Measurements from ENCODE around the gene CDKN1C.

Gene CDKN1C

GRCh38 chr11:2923446-2924375, 38.1 kb upstream of the CDKN1C start:
- DNase-seq (ENCODE audit: low spot score) = no peak

GRCh38 chr11:2922655-2923054, 37.1 kb upstream of the CDKN1C start:
- no peak for DNase-seq (ENCODE audit: low spot score)

DNA sequence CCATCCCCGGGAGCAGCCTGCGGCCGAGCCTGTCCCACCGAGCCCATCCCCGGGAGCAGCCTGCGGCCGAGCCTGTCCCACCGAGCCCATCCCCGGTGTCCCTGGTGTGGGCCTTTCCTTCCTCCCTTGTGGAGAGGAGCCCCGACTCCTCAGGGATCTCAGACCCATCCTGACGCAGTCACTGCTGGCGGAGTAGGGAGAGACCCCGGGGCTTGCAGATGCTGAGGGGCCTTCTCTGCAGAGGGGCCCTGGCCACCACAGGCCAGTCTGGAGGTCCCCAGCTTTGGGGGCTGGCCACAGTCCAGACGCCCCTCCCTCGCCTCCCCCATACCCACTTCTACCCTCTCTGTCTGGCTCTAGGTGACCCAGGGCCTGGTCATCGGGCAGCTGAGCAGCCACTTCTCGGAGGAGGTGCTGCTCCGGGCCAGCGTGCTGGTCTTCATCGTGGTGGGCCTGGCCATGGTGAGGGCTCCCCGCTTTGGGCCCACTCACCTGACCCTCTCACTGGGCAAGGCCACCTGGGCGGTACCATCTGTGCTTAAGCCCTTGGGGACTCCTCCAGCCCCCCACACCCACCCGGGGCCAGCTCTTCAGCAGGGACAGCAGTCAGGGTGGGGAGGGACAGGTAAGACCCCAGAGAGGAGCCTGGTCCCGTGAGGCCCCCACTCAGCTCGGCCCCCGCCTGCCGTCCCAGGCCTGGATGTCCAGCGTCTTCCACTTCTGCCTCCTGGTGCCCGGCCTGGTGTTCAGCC, 36.3 kb upstream of the CDKN1C start:
- DNase-seq (ENCODE audit: low spot score) = no peak

DNA sequence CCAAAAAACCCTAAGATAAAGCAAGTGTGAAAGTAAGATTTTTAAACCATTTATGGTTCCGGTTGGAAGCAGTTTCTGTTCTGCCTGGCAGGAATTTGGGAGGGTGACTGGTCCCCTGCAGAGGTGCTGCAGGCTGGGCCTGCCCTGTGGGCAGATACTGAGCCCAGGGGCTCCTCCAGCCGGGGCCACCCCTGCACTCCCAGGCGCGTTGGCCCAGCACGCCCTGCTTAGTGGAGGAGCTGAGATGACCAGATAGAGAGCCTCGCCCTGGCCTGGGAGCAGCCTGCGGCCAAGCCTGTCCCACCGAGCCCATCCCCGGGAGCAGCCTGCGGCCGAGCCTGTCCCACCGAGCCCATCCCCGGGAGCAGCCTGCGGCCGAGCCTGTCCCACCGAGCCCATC, 35.7 kb upstream of the CDKN1C start:
- no peak for DNase-seq (ENCODE audit: low spot score)

DNA sequence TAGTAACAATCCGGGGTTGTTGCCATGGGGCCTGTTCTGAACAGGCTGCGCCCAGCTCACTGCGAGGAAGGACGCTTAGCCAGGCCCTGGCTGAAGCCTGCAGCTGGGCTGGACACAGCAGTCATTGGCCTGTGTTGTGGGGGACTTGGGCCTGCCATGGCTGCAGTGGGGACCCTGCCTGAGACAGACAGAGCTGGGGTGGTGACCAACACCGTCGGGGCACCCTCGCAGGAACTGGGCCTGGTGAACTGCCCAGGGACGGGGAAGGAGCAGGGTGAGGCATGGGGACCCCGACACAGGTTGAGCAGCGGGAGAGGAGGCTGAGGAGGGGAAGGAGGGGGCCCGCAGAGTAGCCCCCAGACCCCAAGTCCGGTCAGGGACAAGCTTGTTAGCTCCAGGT, 34.8 kb upstream of the CDKN1C start:
- no peak for DNase-seq (ENCODE audit: low spot score)

DNA sequence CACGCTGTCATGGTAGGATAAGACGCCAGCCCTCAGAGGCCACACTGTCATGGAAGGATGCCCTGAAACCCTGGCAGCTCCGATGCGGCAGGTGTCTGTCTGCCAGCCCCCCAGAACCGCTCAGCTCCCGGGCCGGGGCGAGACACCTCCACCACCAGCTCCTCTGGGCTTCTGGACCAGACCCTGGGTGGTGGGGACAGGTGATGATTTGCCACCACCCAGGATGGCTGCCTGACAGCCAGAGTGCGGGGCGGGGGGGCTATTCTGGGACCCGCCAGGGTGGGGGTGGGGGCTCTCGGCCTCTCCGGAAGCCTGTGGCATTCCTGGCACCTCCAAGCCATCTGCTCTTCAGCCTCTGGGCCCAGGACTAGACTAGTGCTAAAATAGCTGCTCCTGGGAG, 34.3 kb upstream of the CDKN1C start:
- no peak for DNase-seq (ENCODE audit: low spot score)

GRCh38 chr11:2919188-2919587, 33.6 kb upstream of the CDKN1C start:
- DNase-seq (ENCODE audit: low spot score) = no peak

DNA sequence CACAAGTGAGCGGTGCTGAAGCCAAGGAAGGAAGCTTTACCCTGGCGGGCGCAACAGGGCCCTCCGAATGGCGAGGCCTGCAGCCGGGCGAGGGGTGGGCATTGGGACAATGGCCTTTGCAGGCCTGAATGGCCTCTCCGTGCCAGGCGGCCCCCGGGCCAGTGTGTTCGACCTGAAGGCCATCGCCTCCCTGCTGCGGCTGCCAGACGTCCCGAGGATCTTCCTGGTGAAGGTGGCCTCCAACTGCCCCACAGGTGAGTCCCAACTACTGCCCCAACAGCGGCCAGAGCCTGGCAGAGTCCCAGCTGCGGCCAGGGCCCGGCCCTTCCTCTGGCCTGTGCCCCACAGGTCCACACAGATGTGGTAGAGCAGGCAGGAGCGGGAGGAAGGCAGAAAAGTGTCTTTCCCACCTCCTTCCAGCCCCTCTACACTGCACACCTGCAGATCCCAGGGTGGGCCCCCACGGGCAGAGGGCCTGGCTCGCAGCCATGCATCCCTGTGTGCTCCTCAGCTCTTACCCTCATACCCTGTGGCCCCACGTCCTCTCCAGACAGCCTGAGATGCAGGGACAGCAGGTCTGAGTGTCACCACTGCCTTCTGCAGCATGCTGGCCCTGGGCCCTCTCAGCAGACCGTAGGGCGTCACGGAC, 32.4 kb upstream of the CDKN1C start:
- no peak for DNase-seq (ENCODE audit: low spot score)

DNA sequence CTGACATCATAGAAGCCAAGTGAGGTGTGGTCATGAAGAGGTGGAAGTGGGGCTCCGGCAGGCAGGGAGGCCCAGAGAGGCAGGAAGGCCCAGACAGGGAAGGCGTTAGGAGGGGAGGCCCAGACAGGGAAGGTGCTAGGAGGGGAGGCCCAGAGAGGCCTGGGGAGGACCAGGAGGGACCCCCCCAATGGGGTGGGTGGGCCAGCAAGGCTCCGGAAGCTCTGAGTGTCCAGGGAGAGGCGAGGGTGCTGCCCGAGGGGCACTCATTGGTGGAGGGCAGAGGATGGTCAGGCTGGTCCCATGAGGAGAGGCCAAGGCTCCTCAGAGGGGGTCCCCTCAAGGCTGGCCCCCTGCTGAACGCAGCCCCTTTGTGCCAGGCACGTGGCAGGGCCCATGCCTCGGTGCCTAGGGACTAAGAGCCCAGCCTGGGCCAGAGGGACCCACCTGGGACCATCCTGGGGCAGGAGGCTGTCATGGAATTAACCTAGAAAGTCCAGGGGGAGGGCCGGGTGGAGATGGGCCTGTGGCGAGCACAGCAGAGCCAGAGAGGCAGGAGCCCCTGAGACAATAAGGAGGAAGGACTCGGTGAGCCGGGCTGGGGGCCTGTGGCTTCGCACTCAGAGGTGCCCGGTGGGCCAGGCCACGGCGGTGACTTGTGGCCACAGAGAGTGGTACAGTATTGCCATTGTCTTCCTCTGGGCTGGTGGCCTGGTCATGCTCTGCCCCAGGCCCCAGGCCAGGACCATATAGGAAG, 31.5 kb upstream of the CDKN1C start:
- DNase-seq (ENCODE audit: low spot score) = no peak

- DNase-seq (ENCODE audit: low spot score) = no peak
These were observed 30.7 kb upstream of the CDKN1C start for GRCh38 chr11:2916114-2916891.

DNA sequence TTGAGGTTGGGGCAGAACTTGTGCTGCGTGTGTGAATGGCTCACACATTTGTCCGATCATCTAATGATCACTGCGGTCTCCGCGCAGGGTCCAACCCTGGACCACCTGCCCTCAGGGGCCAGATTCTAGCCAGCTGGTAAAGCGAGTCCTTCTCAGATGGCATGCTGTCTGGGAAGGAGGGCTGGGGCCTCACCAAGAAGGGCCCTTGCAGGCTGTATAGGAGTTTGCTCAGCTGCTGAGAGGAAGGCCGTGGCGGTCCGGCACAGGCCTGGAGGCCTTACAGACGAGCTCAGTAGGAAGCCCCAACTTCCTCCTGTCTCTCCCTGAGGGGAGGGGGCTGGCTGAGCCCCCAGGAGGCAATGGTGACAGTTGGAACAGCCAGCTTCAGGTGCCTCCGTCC, 29.9 kb upstream of the CDKN1C start:
- no peak for DNase-seq (ENCODE audit: low spot score)

- no peak for DNase-seq (ENCODE audit: low spot score)
These were observed 29.1 kb upstream of the CDKN1C start for GRCh38 chr11:2914455-2915195.

GRCh38 chr11:2913776-2914175, 28.2 kb upstream of the CDKN1C start:
- no peak for DNase-seq (ENCODE audit: low spot score)

DNA sequence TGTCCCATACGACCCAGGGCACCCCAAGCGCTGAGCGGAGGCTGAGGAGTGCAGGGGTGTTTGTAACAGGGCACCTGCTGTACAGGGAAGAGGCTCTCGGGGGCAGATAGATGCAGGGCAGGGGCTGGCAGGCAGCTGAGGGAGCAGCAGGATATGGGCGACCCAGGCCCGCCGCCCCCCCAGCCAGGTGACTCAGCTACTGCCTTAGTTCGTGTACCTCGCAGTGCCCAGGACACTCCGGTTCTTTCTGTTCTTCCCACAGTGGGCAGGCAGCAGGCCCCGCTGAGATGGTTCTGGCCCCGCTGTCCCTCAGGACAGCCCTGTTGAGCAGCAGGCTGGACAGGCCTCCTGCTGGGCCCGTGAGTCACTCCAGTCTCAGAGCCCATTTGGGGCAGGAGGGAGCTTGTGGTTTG, 27.4 kb upstream of the CDKN1C start:
- DNase-seq (ENCODE audit: low spot score) = no peak

GRCh38 chr11:2912498-2912897, 26.9 kb upstream of the CDKN1C start:
- peak; percentile 56 for DNase-seq (ENCODE audit: low spot score)

DNA sequence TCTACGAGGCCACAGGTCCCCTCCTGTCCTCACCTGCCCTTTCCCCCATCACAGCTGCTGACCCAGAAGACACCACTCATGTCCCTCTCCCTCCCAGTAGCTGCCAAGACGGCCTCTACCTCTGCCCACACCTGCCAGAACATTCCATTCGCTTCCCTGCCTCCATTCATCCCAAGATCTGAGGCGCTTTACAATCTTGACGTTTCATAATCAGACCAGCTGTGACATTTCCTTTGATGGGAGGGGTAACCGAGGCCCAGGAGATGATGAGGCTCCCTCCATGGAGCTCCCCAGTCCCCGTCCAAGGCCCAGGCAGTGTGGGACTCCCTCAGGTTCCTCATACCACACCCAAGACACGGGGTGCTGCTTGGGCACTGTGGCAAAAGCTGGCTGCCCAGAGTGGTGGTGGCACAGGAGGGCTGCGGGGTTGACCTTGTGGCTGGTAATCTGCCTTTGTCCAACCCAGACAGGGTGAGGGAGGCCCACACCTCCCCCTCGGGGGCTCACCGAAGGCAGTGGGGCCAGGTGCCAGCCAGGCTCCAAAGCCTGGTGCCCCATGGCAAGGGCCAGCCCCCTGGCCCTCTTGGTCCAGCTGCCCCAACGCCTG, 26.3 kb upstream of the CDKN1C start:
- DNase-seq (ENCODE audit: low spot score) = no peak

DNA sequence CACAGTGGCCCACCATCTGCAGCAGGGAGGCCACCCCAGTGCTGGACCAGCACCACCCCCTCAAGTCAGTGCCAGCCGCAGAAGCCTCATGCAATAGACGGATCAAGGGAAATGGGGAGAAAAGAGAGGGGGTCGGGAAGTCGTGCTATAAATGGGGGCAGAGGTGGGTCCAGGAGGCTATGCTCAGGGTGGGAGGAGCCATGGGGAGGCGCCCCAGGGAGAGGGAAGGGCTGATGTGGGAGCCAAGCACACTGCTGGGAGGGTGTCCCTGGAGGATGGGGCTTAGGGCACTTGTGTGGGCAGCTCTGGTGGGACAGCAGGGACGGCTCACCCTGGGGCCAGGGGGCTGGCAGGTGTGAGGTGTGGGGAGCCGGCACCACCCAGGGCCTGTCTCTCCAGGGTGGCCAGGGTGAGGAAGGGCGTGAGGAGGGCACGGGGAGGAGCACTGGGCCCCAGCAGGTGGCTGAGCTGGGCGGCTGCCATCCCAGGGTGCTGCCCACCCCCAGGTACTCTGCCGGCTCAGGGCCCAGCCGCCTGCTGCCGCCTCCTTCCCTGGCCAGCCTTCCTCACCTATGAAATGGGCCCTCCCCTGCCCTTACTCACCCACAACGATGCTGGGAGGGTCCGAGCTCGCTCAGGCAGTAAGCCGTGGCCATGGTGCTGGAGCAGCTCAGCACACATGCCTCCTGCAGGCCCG, 25.7 kb upstream of the CDKN1C start:
- DNase-seq (ENCODE audit: low spot score) = no peak

- no peak for DNase-seq (ENCODE audit: low spot score)
These were observed 24.9 kb upstream of the CDKN1C start for GRCh38 chr11:2910401-2910955.

Measured in RKO (cell line).